Measurements from ENCODE around the gene CHST2.
"Not testable (repeated sequence)": the region's sequence is repeated elsewhere in the genome, so short reads cannot be mapped to it uniquely, and the experiment has no call there.

CHST2 gene

GRCh38 chr3:143135150-143135549 is 15.6 kb downstream of the CHST2 start:
- DNase-seq = no peak

GRCh38 chr3:143137435-143138036 is 18.0 kb downstream of the CHST2 start:
- DNase-seq = no peak

GRCh38 chr3:143138953-143139352 is 19.4 kb downstream of the CHST2 start:
- DNase-seq = no peak

GRCh38 chr3:143139762-143140161 is 20.2 kb downstream of the CHST2 start:
- no peak for DNase-seq

- no peak for DNase-seq
These were observed 21.0 kb downstream of the CHST2 start for GRCh38 chr3:143140550-143140949.

- DNase-seq = no peak
These were observed 22.8 kb downstream of the CHST2 start for GRCh38 chr3:143142354-143142753.

GRCh38 chr3:143145906-143146305 is 26.3 kb downstream of the CHST2 start:
- no peak for DNase-seq

GRCh38 chr3:143146486-143147274 is 27.1 kb downstream of the CHST2 start:
- no peak for DNase-seq

GRCh38 chr3:143147707-143148106 is 28.1 kb downstream of the CHST2 start:
- DNase-seq = no peak

GRCh38 chr3:143150071-143150470 is 30.5 kb downstream of the CHST2 start:
- no peak for DNase-seq

GRCh38 chr3:143151004-143151731 is 31.6 kb downstream of the CHST2 start:
- no peak for DNase-seq

GRCh38 chr3:143152043-143152442 is 32.5 kb downstream of the CHST2 start:
- no peak for DNase-seq

GRCh38 chr3:143155756-143156155 is 36.2 kb downstream of the CHST2 start:
- no peak for DNase-seq

GRCh38 chr3:143158014-143158988 is 38.7 kb downstream of the CHST2 start:
- DNase-seq = no peak

- DNase-seq = no peak
These were observed 40.9 kb downstream of the CHST2 start for GRCh38 chr3:143160437-143160836.

- DNase-seq = no peak
These were observed 44.1 kb downstream of the CHST2 start for GRCh38 chr3:143163562-143164100.

- DNase-seq = no peak
These were observed 45.6 kb downstream of the CHST2 start for GRCh38 chr3:143165211-143165610.

GRCh38 chr3:143165612-143166285 is 46.2 kb downstream of the CHST2 start:
- not testable (repeated sequence) for DNase-seq

- no peak for DNase-seq
These were observed 46.8 kb downstream of the CHST2 start for GRCh38 chr3:143166376-143166775.

GRCh38 chr3:143167969-143168854 is 48.6 kb downstream of the CHST2 start:
- no peak for DNase-seq

GRCh38 chr3:143168855-143169192 is 49.3 kb downstream of the CHST2 start:
- no peak for DNase-seq

Measured in NCI-H2107 (cell line).